Sigmoid colon (tissue), 7 donors: ENCODE measurements around the gene SLCO3A1. TPM values are rescaled to one million over a fixed set of nuclear protein-coding genes. Genes with fewer than 3 reads are reported as not detected.

Source experiments
- DNase-seq: peaks from one replicate; pipeline ENCODE4 v3.0.0-alpha.2; 2019
- H3K27ac ChIP-seq, 4 donors: fragments of 200-600 bp; sonication (generic); one replicate each; pipeline ENCODE4 v1.5.1; 2016 to 2019; ENCODE audit warnings: mild to moderate bottlenecking in 1 of 4
- H3K27me3 ChIP-seq, 3 donors: fragments of 200-600 bp; sonication (generic); one replicate each; pipeline ENCODE4 v1.5.1; 2019; ENCODE audit warnings: mild to moderate bottlenecking in 1 of 3
- H3K36me3 ChIP-seq, 4 donors: fragments of 200-600 bp; sonication (generic); one replicate each; pipeline ENCODE4 v1.5.1; 2016 to 2019
- H3K4me1 ChIP-seq, 4 donors: fragments of 200-600 bp; sonication (generic); one replicate each; pipeline ENCODE4 v1.5.1; 2017 to 2019
- H3K4me3 ChIP-seq, 4 donors: fragments of 200-600 bp; sonication (generic); one replicate each; pipeline ENCODE4 v1.5.1; 2017 to 2019; ENCODE audit warnings: mild to moderate bottlenecking in 2 of 4, moderate library complexity in 1 of 4
- H3K9me3 ChIP-seq, 4 donors: fragments of 200-600 bp in 3 of 4; sonication (generic) in 3 of 4; one replicate each; pipeline versions ENCODE4 v1.5.1 to v1.6.1; 2013 to 2019
- CTCF ChIP-seq, 4 experiments: fragments of 450-650 bp in 3 of 4; fragments of 200-600 bp in 1 of 4; IDR thresholded peaks; one replicate each; pipeline ENCODE4 v1.5.1; 2016 to 2019; ENCODE audit warnings: antibody characterized with exemption in 4 of 4, mild to moderate bottlenecking in 3 of 4, moderate library complexity in 2 of 4
- EP300 ChIP-seq, 4 donors: sonication (generic); formaldehyde crosslinking; IDR thresholded peaks; one replicate each; pipeline ENCODE4 v1.6.1; 2017; ENCODE audit warnings: antibody characterized with exemption in 4 of 4
- POLR2A ChIP-seq, 2 donors: fragments of 450-650 bp; IDR thresholded peaks; one replicate each; pipeline ENCODE4 v1.6.1; 2016; ENCODE audit warnings: antibody characterized with exemption in 2 of 2, mild to moderate bottlenecking in 2 of 2, moderate library complexity in 2 of 2
- POLR2AphosphoS5 ChIP-seq, 4 donors: sonication (generic); formaldehyde crosslinking; IDR thresholded peaks; one replicate each; pipeline ENCODE4 v1.6.1; 2017; ENCODE audit warnings: antibody characterized with exemption in 4 of 4
- WGBS, 2 donors: extraction: QIAGEN DNeasy Blood & Tissue Kit; methylation state at CpG; one replicate each; pipeline ENCODE4 v1.1.7; 2013; 5-methylcytosine and 5-hydroxymethylcytosine counted together
- intact Hi-C: fragments of 100-400 bp; cut with DNase I; formaldehyde crosslinking; loops from one replicate; pipeline ENCODE4 v1.15.1; 2023
- polyA plus RNA-seq, 3 donors: library from polyadenylated mRNA; stranded (reverse); fragments of 200-250 nt; gene quantifications; one replicate each; pipeline ENCODE4 v1.2.3, GENCODE V29; 2013
- total RNA-seq, 4 donors: library from RNA; depleted of rRNA; stranded (reverse); fragments of >200 nt; gene quantifications; one replicate each; pipeline ENCODE4 v1.1.0, GENCODE V29; 2016
- donor health status: healthy with polysubstance abuse.
- donor health status: Bipolar disorder and iron deficiency.
- donor health status: healthy.

SLCO3A1 gene
- total and polyA plus RNA-seq, 7 donors, result 1.4 to 10.5 (median 4.6) TPM

- no peaks in the 10 kb centered on the region for H3K4me1 ChIP-seq
These were observed 21.6 kb downstream of the SLCO3A1 start for GRCh38 chr15:91874992-91875660.

GRCh38 chr15:91876187-91876586 is 22.7 kb downstream of the SLCO3A1 start:
- Histone ChIP-seq H3K4me3 (no peak overlapping the region), H3K36me3 (no peaks in the 10 kb centered on the region), H3K27ac (no peak overlapping the region), H3K9me3 (no peaks in the 10 kb centered on the region), H3K27me3 (no peaks in the 10 kb centered on the region), H3K4me1 (no peaks in the 10 kb centered on the region)
- intact Hi-C loops, result no loop called here
- WGBS, 2 donors, result 94 to 95% methylated on average over 5 of the region's 5 CpGs
- TF ChIP-seq POLR2AphosphoS5 (IDR thresholded peaks at IDR 0.05), result no peak
- no peak for TF ChIP-seq EP300 (IDR thresholded peaks at IDR 0.05)
- TF ChIP-seq POLR2A (IDR thresholded peaks at IDR 0.05), result no peak
- no peak for TF ChIP-seq CTCF (IDR thresholded peaks at IDR 0.05)
- no peak for DNase-seq

More at GRCh38 chr15:91874992-91875660, 21.6 kb downstream of the SLCO3A1 start:
- Histone ChIP-seq H3K27me3 (no peaks in the 10 kb centered on the region), H3K36me3 (no peaks in the 10 kb centered on the region), H3K4me3 (no peak overlapping the region), H3K9me3 (no peaks in the 10 kb centered on the region), H3K27ac (no peak overlapping the region)
- intact Hi-C loops, result no loop called here
- WGBS, 2 donors, result 81 to 91% methylated on average over 9 of the region's 9 CpGs
- DNase-seq, result no peak
- no peak for TF ChIP-seq EP300 (IDR thresholded peaks at IDR 0.05)
- no peak for TF ChIP-seq POLR2A (IDR thresholded peaks at IDR 0.05)
- TF ChIP-seq POLR2AphosphoS5 (IDR thresholded peaks at IDR 0.05), result no peak
- no peak for TF ChIP-seq CTCF (IDR thresholded peaks at IDR 0.05)

- H3K4me1 ChIP-seq, result no peaks in the 10 kb centered on the region
- intact Hi-C loops, result no loop called here
- no peaks in the 10 kb centered on the region for H3K27me3 ChIP-seq
- no peak overlapping the region for H3K27ac ChIP-seq
- no peak overlapping the region for H3K4me3 ChIP-seq
- H3K36me3 ChIP-seq, result no peaks in the 10 kb centered on the region
- H3K9me3 ChIP-seq, result no peaks in the 10 kb centered on the region
- WGBS, 2 donors, result 92 to 97% methylated on average over 10 of the region's 10 CpGs
- no peak for DNase-seq
- TF ChIP-seq POLR2AphosphoS5 (IDR thresholded peaks at IDR 0.05) (no peak), EP300 (IDR thresholded peaks at IDR 0.05) (no peak), POLR2A (IDR thresholded peaks at IDR 0.05) (no peak), CTCF (IDR thresholded peaks at IDR 0.05) (no peak)
These were observed 24.9 kb downstream of the SLCO3A1 start for GRCh38 chr15:91878319-91878870.

- H3K36me3 ChIP-seq, result no peaks in the 10 kb centered on the region
- no peaks in the 10 kb centered on the region for H3K9me3 ChIP-seq
- intact Hi-C loops, result no loop called here
- no peak overlapping the region for H3K27ac ChIP-seq
- no peak for DNase-seq
- H3K4me1 ChIP-seq, result no peaks in the 10 kb centered on the region
- H3K27me3 ChIP-seq, result no peaks in the 10 kb centered on the region
- 77 to 88% methylated on average over 2 of the region's 2 CpGs for WGBS, 2 donors
- no peak overlapping the region for H3K4me3 ChIP-seq
- TF ChIP-seq POLR2AphosphoS5 (IDR thresholded peaks at IDR 0.05), result no peak
- no peak for TF ChIP-seq CTCF (IDR thresholded peaks at IDR 0.05)
- TF ChIP-seq EP300 (IDR thresholded peaks at IDR 0.05), result no peak
- TF ChIP-seq POLR2A (IDR thresholded peaks at IDR 0.05), result no peak
These were observed 25.6 kb downstream of the SLCO3A1 start for GRCh38 chr15:91879158-91879557.
